Measurements from ENCODE around the gene ALKBH2.
"Not testable (repeated sequence)": the region's sequence is repeated elsewhere in the genome, so short reads cannot be mapped to it uniquely, and the experiment has no call there.

The ALKBH2 gene

DNA sequence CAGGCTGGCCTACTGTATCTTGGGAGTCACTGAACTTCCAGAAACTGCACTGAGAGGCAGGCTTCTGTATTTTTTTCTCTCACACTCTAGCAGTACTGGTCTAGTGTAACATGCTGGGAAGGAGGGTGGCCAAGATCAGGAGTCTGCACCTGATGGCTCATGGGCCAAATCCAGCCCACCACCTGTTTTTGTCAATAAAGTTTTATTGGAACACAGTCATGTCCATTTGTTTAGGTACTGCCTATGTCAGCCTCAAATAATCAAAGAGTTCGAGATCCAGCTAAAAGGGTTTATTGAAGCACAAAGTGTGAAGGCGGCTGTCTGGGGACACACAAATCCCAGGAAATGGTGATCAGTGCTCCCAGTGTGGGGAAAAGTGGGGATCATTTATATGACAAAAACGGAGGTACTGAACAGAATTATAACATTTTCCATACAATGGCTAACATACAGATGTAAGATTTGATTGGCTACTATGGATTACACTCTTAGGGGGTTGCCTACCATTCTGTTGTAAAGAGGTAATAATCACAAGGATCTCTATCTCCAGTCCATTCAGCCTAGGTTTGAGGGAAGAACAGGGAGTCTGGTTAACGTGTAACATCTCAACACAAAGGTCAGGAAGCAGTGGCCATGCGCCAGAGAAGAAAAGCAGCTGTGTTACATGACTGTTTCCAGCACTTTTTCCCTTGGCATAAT lies 28.0 kb downstream of the ALKBH2 start:
- no peak for DNase-seq

- no peak for DNase-seq
Measured at GRCh38 chr12:109064143-109064542, 29.1 kb downstream of the ALKBH2 start.

GRCh38 chr12:109058773-109059172 lies 34.5 kb downstream of the ALKBH2 start:
- DNase-seq = no peak

DNA sequence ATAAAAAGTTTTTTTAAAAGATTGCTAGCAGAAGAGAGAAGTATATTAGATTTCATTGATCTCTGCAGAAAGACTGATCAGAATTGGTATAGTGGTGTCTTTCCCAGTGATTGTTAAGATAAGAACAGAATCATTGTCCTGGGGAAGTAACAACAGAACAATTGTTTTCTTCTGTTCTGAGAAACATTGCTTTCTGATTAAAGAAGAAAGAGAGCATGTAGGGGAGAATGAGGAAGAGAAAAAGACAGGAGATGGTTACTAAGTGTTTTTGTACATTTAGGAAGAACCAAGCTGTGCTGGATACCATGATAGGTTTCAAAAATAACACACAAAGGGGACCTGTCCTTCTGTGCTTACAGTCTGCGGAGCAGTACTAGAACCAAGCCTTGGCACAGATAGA lies 35.9 kb downstream of the ALKBH2 start:
- no peak for DNase-seq

GRCh38 chr12:109056891-109057290 lies 36.4 kb downstream of the ALKBH2 start:
- no peak for DNase-seq

- no peak for DNase-seq
Measured at GRCh38 chr12:109054520-109054919, 38.8 kb downstream of the ALKBH2 start.

GRCh38 chr12:109054124-109054513 lies 39.2 kb downstream of the ALKBH2 start:
- DNase-seq = peak; percentile 3

DNA sequence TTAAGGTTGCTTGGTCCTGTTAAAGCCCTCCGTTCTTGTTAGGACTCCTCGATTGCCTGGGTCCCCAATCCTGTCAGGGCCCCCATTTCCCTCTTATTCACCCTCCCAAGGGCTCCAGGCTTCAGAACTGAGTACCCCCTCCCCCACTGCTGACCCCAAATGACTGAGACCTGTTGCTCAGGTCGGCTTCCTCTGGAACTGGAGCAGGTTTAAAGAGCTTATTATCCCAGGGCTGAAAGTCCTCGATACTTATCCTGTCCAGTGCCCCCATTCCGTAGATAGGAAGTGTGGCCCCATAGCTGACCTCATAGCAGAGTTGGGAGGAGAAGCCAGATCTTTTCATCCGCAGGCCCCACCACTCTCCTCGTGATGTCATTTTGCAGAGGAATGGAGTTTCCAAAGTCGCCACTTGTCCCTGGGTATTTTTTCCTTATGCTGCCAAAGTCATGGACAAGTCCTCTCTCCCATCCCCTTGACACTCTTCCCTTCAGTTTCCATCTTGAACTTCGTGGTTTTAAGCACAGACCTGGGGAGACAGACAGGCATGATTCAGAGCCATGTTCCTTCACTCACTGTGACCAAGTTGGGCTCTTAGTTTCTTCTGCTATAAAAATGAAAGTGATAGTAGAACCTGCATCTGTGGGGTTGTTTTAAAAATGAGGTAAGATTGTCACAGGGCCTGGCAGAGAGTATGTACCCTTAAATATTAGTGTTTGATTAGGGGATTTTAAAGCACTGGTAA lies 39.7 kb downstream of the ALKBH2 start:
- DNase-seq = peak; percentile 36

DNA sequence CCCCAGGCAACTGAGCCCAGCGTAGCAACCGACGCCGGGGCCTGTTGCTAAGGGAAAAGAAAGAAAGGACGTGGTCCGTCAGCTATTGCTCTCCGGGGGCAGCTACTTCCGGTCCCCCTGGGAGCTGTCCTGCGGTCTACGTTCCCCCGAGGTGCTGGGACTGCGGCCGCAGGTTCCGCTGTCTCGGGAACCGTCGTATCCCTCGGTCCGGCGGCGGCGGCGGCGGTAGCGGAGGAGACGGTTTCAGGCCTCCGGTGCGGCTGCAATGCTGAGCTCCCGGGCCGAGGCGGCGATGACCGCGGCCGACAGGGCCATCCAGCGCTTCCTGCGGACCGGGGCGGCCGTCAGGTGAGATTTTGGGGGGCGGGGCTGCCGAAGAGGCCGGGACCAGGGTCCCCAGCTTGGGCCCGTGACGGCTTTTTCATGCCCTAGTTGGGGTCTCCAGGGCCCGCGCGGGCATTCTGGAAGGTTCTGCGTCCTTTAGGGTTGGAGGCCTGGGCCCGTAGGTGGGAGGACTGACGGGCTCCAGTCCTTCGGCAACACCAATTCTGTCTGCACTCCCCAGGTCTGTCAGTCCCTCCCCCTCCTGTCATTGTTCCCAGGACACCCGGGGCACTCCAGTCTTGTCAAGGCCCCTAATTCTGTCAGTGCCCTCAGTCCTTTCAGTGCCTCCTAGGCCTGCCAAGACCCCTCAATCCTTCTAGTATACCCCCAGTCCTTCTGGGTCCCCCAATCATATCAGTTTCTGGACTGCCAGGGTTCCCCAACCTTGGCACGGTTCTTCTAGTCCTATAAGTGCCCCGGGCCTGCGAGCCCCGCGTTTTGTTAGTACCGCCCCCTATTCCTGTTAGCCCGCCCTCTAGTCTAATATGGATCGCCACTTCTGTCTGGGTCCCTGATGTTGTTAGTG lies 40.6 kb downstream of the ALKBH2 start, which contains the start of gene USP30:
Gene USP30, plus strand, starts transcription at position 163 of the 910 bp plus-strand sequence. Its CDS starts 103 bp downstream, at position 266.
- DNase-seq = peak; percentile 87

GRCh38 chr12:109052097-109052413 lies 41.2 kb downstream of the ALKBH2 start:
- no peak for DNase-seq

DNA sequence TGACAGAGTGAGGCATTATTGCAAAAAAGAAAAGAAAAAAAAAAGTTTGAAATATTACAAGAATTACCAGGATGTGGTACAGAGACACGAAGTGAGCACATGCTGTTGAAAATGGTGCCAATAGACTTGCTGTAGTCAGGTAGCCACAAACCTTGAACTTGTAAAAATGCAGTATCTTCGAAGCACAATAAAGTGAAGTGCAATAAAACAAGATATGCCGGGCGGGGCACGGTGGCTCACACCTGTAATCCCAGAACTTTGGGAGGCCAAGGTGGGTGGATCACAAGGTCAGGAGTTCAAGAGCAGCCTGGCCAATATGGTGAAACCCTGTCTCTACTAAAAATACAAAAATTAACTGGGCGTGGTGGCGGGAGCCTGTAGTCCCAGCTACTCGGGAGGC lies 43.5 kb downstream of the ALKBH2 start:
- DNase-seq = not testable (repeated sequence)

- DNase-seq = not testable (repeated sequence)
Measured at GRCh38 chr12:109048706-109049105, 44.6 kb downstream of the ALKBH2 start.

- no peak for DNase-seq
Measured at GRCh38 chr12:109047081-109047805, 46.0 kb downstream of the ALKBH2 start.

DNA sequence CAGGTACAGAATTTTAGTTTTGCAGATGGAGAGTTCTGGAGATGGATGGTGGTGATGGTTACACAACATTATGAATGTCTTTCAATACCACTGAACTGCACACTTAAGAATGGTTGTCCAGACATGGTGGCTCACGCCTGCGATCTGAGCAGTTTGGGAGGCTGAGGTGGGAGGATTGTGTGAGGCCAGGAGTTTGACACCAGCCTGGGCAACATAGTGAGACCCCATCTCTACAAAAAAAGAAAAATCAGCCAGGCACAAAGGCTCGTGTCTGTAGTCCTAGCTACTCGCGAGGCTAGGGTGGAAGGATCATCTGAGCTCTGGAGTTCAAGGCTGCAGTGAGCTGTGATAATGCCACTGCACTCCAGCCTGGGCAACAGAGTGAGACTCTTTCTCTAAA lies 49.0 kb downstream of the ALKBH2 start:
- no peak for DNase-seq
